ENCODE results near the gene CDKN2A. TPM values are rescaled to one million over a fixed set of nuclear protein-coding genes. Genes with fewer than 3 reads are reported as not detected.
"Not testable (repeated sequence)": the region's sequence is repeated elsewhere in the genome, so short reads cannot be mapped to it uniquely, and the experiment has no call there.

CDKN2A gene
- polyA plus RNA-seq, 4 donors: 0.22 TPM; not detected in 3

GRCh38 chr9:21983561-21983935 is 10.6 kb downstream of the CDKN2A start:
- DNase-seq (ENCODE audit: low read depth in 4 of 4, low spot score in 2 of 4): no peak

- DNase-seq (ENCODE audit: low read depth in 4 of 4, low spot score in 2 of 4): no peak
Observed at GRCh38 chr9:21982861-21983560, 11.2 kb downstream of the CDKN2A start.

GRCh38 chr9:21982391-21982790 is 11.8 kb downstream of the CDKN2A start:
- no peak for DNase-seq (ENCODE audit: low read depth in 4 of 4, low spot score in 2 of 4)

GRCh38 chr9:21976334-21976875 is 17.8 kb downstream of the CDKN2A start:
- no peak for DNase-seq (ENCODE audit: low read depth in 4 of 4, low spot score in 2 of 4)

- no peak for DNase-seq (ENCODE audit: low read depth in 4 of 4, low spot score in 2 of 4)
Observed at GRCh38 chr9:21974722-21975409, 19.3 kb downstream of the CDKN2A start.

GRCh38 chr9:21974343-21974721 is 19.9 kb downstream of the CDKN2A start:
- DNase-seq (ENCODE audit: low read depth in 4 of 4, low spot score in 2 of 4): no peak

- no peak for DNase-seq (ENCODE audit: low read depth in 4 of 4, low spot score in 2 of 4)
Observed at GRCh38 chr9:21972361-21972760, 21.8 kb downstream of the CDKN2A start.

- no peak for DNase-seq (ENCODE audit: low read depth in 4 of 4, low spot score in 2 of 4)
Observed at GRCh38 chr9:21970800-21971640, 23.2 kb downstream of the CDKN2A start.

GRCh38 chr9:21969951-21970799 is 24.0 kb downstream of the CDKN2A start:
- DNase-seq (ENCODE audit: low read depth in 4 of 4, low spot score in 2 of 4): no peak

- no peak for DNase-seq (ENCODE audit: low read depth in 4 of 4, low spot score in 2 of 4)
Observed at GRCh38 chr9:21969011-21969940, 24.9 kb downstream of the CDKN2A start.

- DNase-seq (ENCODE audit: low read depth in 4 of 4, low spot score in 2 of 4): no peak
Observed at GRCh38 chr9:21968331-21969010, 25.7 kb downstream of the CDKN2A start.

GRCh38 chr9:21967702-21968101 is 26.5 kb downstream of the CDKN2A start:
- no peak for DNase-seq (ENCODE audit: low read depth in 4 of 4, low spot score in 2 of 4)

GRCh38 chr9:21967169-21967568 is 27.0 kb downstream of the CDKN2A start:
- DNase-seq (ENCODE audit: low read depth in 4 of 4, low spot score in 2 of 4): no peak

GRCh38 chr9:21966140-21966851 is 27.9 kb downstream of the CDKN2A start:
- no peak for DNase-seq (ENCODE audit: low read depth in 4 of 4, low spot score in 2 of 4)

GRCh38 chr9:21965401-21965951 is 28.7 kb downstream of the CDKN2A start:
- no peak for DNase-seq (ENCODE audit: low read depth in 4 of 4, low spot score in 2 of 4)

- DNase-seq (ENCODE audit: low read depth in 4 of 4, low spot score in 2 of 4): no peak
Observed at GRCh38 chr9:21964925-21965385, 29.2 kb downstream of the CDKN2A start.

- DNase-seq (ENCODE audit: low read depth in 4 of 4, low spot score in 2 of 4): no peak
Observed at GRCh38 chr9:21961569-21961968, 32.6 kb downstream of the CDKN2A start.

- not testable (repeated sequence) for DNase-seq (ENCODE audit: low read depth in 4 of 4, low spot score in 2 of 4)
Observed at GRCh38 chr9:21959268-21959667, 34.9 kb downstream of the CDKN2A start.
